Activated T-cell treated with anti-CD3 and anti-CD28 coated beads, Interleukin-2, amount 50 U/mL, for 4 hours (primary cell): ENCODE results near the gene PPP2R2B. TPM values are rescaled to one million over a fixed set of nuclear protein-coding genes. Genes with fewer than 3 reads are reported as not detected.

Source experiments
- ATAC-seq, 2 donors: fragments of 200-7000 bp; cut with Tn5 transposase; one replicate each; pipeline ENCODE4 v1.10.0; 2021
- DNase-seq: peaks from one replicate; pipeline ENCODE4 v3.0.0-alpha.2; 2020
- H3K27me3 Mint-ChIP-seq: one replicate; pipeline ENCODE4 v1.8.0; 2021; ENCODE audit warnings: low read depth, mixed read lengths
- H3K36me3 Mint-ChIP-seq: one replicate; pipeline ENCODE4 v1.8.0; 2022; ENCODE audit warnings: mixed read lengths; ENCODE audit not compliant: insufficient read depth
- H3K4me1 Mint-ChIP-seq: one replicate; pipeline ENCODE4 v1.8.0; 2021; ENCODE audit warnings: low read depth, mixed read lengths
- H3K4me3 Mint-ChIP-seq: one replicate; pipeline ENCODE4 v1.8.0; 2021; ENCODE audit warnings: mild to moderate bottlenecking, moderate library complexity, mixed read lengths
- H3K9me3 Mint-ChIP-seq: one replicate; pipeline ENCODE4 v1.8.0; 2021; ENCODE audit warnings: mixed read lengths
- total RNA-seq, 3 donors: library from RNA; stranded (reverse); gene quantifications; one replicate each; pipeline ENCODE4 v1.2.1, GENCODE V29; 2021

Gene PPP2R2B
- total RNA-seq, 3 donors from 2014 or later = 0.30 to 1.3 (median 0.84) TPM

DNA sequence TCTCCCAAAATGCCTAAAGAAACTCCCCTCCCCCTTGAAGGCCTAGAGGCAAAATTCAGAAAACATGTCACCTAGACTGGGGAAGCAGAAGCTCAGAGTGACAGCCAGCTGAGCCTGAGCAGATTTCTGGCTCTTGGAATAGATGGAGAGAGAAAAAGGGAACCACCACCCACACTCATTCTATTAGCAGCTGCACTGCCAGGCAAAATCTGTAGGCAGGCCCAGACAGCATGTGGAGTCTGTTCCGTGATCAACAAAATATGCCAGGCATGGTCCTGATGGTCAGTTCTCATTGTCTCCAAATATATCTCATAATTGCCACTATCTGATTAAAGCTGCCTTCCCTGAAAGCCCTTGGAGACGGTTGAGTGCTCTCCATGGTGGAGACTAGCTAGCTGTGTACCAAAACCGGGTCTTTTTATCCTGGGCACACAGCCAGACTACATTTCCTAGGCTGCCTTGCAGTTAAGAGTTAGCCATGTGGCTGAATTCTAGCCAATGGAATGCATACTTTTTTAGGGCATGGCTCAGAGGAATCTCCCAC is 230.8 kb downstream of the PPP2R2B start:
- Mint-ChIP-seq H3K4me3 (no peak overlapping the region), H3K36me3 (peaks cover 1% of the 10 kb centered on the region), H3K27me3 (no peaks in the 10 kb centered on the region), H3K9me3 (no peaks in the 10 kb centered on the region), H3K4me1 (no peaks in the 10 kb centered on the region)
- no peak for DNase-seq
- ATAC-seq = no peak

- ATAC-seq = no peak
- Mint-ChIP-seq H3K9me3 (no peaks in the 10 kb centered on the region), H3K27me3 (no peaks in the 10 kb centered on the region), H3K4me1 (no peaks in the 10 kb centered on the region), H3K36me3 (peaks cover 1% of the 10 kb centered on the region), H3K4me3 (no peak overlapping the region)
- no peak for DNase-seq
Observed at GRCh38 chr5:146646441-146646840, 232.1 kb downstream of the PPP2R2B start.

DNA sequence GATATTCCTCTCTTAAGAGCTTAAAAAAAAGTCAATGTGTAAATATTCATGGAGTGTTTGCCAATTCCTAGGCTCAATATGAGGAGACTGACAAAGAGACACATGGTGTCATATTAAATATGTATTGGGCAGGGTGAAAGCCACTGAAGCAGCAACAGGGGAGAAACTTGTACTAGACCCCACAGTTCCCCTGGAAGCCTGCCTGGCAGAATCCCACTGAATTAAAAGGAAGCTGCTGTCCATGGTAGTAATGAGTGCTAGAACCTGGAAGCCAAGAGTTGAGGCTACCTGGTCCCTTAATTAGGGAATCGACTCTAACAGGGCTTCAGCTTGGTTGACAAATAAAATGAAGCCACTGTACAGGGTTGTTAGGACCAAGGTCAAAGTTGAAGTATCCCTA is 233.2 kb downstream of the PPP2R2B start:
- no peak overlapping the region for H3K4me3 Mint-ChIP-seq
- no peak for ATAC-seq
- H3K36me3 Mint-ChIP-seq = peaks cover 1% of the 10 kb centered on the region
- no peak for DNase-seq
- no peaks in the 10 kb centered on the region for H3K4me1 Mint-ChIP-seq
- no peaks in the 10 kb centered on the region for H3K27me3 Mint-ChIP-seq
- H3K9me3 Mint-ChIP-seq = no peaks in the 10 kb centered on the region

DNA sequence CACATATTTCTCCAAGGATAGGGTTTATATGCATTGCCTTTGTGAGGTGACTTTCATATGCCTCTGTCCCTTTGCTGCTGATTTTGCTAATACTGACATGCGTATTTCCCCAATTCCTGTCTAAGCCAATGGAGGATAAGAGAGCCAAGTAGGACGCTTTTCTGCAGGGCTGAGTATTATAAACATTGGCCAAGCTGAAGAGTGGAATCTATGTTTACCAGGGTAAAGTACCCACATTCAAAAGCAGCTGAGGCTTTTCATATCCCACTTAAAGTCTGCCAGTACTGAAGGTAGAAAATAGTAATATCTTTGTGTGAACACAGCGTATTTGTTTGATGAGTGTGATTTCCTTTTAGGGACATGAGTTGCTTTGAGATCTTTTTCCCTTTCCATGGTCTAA is 233.7 kb downstream of the PPP2R2B start:
- no peaks in the 10 kb centered on the region for H3K4me1 Mint-ChIP-seq

GRCh38 chr5:146643776-146644175 is 234.8 kb downstream of the PPP2R2B start:
- Mint-ChIP-seq H3K4me1 (no peaks in the 10 kb centered on the region), H3K4me3 (no peak overlapping the region), H3K27me3 (no peaks in the 10 kb centered on the region), H3K9me3 (no peaks in the 10 kb centered on the region), H3K36me3 (no peaks in the 10 kb centered on the region)
- no peak for DNase-seq
- no peak for ATAC-seq

More for the DNA sequence above, 233.7 kb downstream of the PPP2R2B start:
- ATAC-seq (no peak), DNase-seq (no peak)
- Mint-ChIP-seq H3K27me3 (no peaks in the 10 kb centered on the region), H3K36me3 (peaks cover 1% of the 10 kb centered on the region), H3K9me3 (no peaks in the 10 kb centered on the region), H3K4me3 (no peak overlapping the region)

GRCh38 chr5:146642410-146642809 is 236.1 kb downstream of the PPP2R2B start:
- Mint-ChIP-seq H3K36me3 (no peaks in the 10 kb centered on the region), H3K4me3 (no peak overlapping the region), H3K27me3 (no peaks in the 10 kb centered on the region), H3K4me1 (no peaks in the 10 kb centered on the region), H3K9me3 (no peaks in the 10 kb centered on the region)
- ATAC-seq (no peak), DNase-seq (no peak)

- ATAC-seq (no peak), DNase-seq (no peak)
- H3K9me3 Mint-ChIP-seq = no peaks in the 10 kb centered on the region
- H3K4me3 Mint-ChIP-seq = no peak overlapping the region
- no peaks in the 10 kb centered on the region for H3K27me3 Mint-ChIP-seq
- H3K4me1 Mint-ChIP-seq = no peaks in the 10 kb centered on the region
- H3K36me3 Mint-ChIP-seq = no peaks in the 10 kb centered on the region
Observed at GRCh38 chr5:146641941-146642340, 236.6 kb downstream of the PPP2R2B start.

DNA sequence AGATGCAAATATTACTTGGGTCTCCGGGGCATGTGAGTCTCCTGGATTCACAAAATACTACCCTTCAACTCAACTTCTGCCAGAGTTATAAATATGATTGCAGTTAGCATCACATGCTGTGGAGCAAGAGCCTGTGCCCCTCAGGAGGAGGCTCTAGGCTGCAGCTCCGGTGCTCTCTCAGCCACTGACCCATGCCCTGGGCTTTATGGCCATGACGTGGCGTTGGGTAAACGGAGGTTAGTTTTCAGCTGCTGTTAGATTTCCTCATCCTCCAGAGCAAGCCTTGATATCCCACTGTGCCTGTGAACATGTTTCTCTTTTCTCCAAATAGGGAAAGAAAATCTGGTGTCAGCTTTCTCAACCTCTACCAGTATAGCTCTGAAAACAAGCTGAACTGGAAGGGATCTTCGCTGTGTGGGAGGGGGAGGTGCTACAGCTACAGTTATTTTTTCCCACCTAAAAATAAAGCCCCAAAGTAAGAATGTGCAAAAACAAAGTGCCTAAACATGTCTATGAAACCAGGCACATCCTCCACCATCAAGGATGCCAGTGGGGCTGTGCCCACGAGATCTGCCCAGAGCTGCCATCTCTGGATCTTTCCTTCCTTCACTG is 238.2 kb downstream of the PPP2R2B start:
- no peaks in the 10 kb centered on the region for H3K36me3 Mint-ChIP-seq

GRCh38 chr5:146635443-146635842 is 243.1 kb downstream of the PPP2R2B start:
- DNase-seq = no peak
- H3K36me3 Mint-ChIP-seq = peaks cover 5% of the 10 kb centered on the region
- no peak for ATAC-seq
- no peaks in the 10 kb centered on the region for H3K4me1 Mint-ChIP-seq
- no peak overlapping the region for H3K4me3 Mint-ChIP-seq
- H3K27me3 Mint-ChIP-seq = no peaks in the 10 kb centered on the region
- H3K9me3 Mint-ChIP-seq = no peaks in the 10 kb centered on the region

More for the DNA sequence above, 238.2 kb downstream of the PPP2R2B start:
- DNase-seq (no peak), ATAC-seq (no peak)
- Mint-ChIP-seq H3K27me3 (no peaks in the 10 kb centered on the region), H3K4me1 (no peaks in the 10 kb centered on the region), H3K4me3 (no peak overlapping the region), H3K9me3 (no peaks in the 10 kb centered on the region)

DNA sequence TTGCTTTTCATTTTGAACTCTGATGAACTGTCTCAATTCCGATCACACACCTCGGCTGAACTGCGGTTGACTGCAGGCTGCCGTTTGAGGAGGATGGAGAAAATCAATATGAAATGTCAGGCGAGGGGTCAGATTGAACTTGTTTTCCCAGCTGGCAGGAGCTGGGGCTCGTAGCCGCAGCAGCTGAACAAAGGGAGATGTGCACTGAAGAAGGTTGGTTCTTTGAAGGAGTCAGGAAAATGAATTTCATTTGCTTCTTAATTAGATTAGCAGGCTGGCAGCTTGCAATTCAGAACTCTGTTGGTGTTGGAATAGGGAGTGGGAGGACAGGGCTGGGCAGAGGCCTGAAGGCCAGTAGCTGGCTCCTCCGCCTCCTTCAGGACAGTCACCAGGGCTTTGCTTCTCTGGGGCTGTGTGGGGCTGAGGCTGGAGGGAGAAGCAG is 245.2 kb downstream of the PPP2R2B start:
- ATAC-seq = no peak
- Mint-ChIP-seq H3K4me1 (no peaks in the 10 kb centered on the region), H3K9me3 (no peaks in the 10 kb centered on the region), H3K36me3 (peaks cover 5% of the 10 kb centered on the region), H3K27me3 (no peaks in the 10 kb centered on the region), H3K4me3 (no peak overlapping the region)
- no peak for DNase-seq

- peaks cover 5% of the 10 kb centered on the region for H3K36me3 Mint-ChIP-seq
- ATAC-seq (no peak), DNase-seq (no peak)
- H3K27me3 Mint-ChIP-seq = no peaks in the 10 kb centered on the region
- H3K4me3 Mint-ChIP-seq = no peak overlapping the region
- H3K9me3 Mint-ChIP-seq = no peaks in the 10 kb centered on the region
- H3K4me1 Mint-ChIP-seq = no peaks in the 10 kb centered on the region
Observed at GRCh38 chr5:146632620-146633322, 245.8 kb downstream of the PPP2R2B start.

DNA sequence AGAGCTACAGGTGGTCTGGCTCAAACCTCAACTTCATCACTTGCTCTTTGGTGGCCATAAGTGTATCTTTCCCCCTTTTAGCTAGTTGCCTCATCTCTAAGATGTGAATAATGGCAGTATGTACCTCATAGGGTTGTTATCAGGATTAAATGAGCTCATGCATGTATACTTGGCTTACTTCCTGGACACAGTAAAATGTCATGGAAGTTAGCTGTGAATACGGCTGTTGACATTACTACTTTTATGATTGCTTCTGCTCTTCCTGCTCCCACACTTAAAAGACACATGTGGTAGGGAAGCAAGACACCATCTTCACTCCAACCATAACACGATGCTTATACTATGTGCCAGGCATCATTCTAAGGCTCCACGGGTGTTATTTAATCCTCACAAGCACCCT is 248.1 kb downstream of the PPP2R2B start:
- H3K9me3 Mint-ChIP-seq = no peaks in the 10 kb centered on the region
- no peaks in the 10 kb centered on the region for H3K27me3 Mint-ChIP-seq
- peaks cover 5% of the 10 kb centered on the region for H3K36me3 Mint-ChIP-seq
- no peaks in the 10 kb centered on the region for H3K4me1 Mint-ChIP-seq
- ATAC-seq (no peak), DNase-seq (no peak)
- H3K4me3 Mint-ChIP-seq = no peak overlapping the region

DNA sequence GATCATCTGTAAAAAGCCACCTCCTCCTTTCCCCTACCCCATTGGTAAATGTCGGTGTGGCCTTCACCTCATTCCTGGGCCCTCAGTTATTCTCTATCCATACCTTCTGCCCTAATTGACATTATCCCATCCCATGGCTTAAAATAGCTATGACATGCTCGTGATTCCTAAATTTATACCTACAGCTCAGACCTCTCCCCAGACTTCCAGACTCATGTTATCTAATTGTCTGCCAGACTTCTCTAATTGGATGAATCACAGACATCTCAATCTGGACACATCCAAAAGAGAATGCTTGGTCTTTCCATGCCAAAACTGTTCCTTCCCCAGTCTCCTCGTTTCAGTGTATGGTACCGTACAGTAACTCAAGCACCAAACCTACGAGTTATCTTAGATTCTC is 249.6 kb downstream of the PPP2R2B start:
- Mint-ChIP-seq H3K4me1 (no peaks in the 10 kb centered on the region), H3K36me3 (peaks cover 5% of the 10 kb centered on the region), H3K4me3 (no peak overlapping the region), H3K27me3 (no peaks in the 10 kb centered on the region), H3K9me3 (no peaks in the 10 kb centered on the region)
- no peak for ATAC-seq
- DNase-seq = no peak

DNA sequence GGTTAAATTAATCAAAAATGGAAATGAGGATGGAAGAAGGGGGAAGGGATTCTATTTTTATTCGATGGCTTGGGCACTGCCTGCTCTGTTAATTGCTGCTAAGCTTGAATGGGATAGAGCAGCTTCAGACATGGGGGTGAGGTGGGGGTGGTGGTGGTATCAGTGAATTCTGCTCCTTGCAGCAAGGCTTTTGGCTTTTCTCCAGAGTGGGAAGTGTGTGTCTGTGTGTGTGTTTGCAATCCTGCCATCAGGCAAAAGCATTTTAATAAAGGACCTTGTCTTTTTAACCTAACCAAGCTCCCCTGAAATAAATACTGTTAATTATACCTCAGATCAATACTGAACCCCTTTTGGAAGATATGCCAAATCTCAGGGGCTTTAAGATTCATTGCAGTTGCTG is 251.6 kb downstream of the PPP2R2B start:
- H3K9me3 Mint-ChIP-seq = no peaks in the 10 kb centered on the region

DNA sequence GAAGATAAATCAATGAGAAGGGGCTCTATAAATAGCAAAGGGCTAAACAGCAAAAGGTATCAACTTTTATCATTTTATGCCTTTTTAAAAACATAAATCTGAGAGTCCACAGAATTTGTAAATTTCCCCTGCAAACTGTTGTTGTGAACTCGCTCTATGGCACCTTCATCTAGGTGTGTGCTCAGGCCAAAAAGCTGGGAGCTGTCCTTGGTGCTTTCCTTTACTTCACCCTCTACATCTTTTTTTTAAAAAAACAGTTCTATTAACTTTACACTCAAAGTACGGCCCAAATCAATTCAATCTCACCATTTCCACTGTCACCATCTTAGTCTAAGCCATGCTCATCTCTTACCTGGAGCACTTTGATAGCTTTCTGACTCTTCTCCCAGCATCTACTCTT is 254.4 kb downstream of the PPP2R2B start:
- ATAC-seq (no peak), DNase-seq (no peak)
- H3K4me3 Mint-ChIP-seq = no peak overlapping the region
- H3K9me3 Mint-ChIP-seq = no peaks in the 10 kb centered on the region
- H3K4me1 Mint-ChIP-seq = no peaks in the 10 kb centered on the region
- no peaks in the 10 kb centered on the region for H3K27me3 Mint-ChIP-seq
- no peaks in the 10 kb centered on the region for H3K36me3 Mint-ChIP-seq

More for the DNA sequence above, 251.6 kb downstream of the PPP2R2B start:
- H3K4me1 Mint-ChIP-seq = no peaks in the 10 kb centered on the region
- no peaks in the 10 kb centered on the region for H3K36me3 Mint-ChIP-seq
- DNase-seq = no peak
- no peak overlapping the region for H3K4me3 Mint-ChIP-seq
- no peaks in the 10 kb centered on the region for H3K27me3 Mint-ChIP-seq
- ATAC-seq = no peak
